ENCODE results near the gene PRRT1.

Gene PRRT1

DNA sequence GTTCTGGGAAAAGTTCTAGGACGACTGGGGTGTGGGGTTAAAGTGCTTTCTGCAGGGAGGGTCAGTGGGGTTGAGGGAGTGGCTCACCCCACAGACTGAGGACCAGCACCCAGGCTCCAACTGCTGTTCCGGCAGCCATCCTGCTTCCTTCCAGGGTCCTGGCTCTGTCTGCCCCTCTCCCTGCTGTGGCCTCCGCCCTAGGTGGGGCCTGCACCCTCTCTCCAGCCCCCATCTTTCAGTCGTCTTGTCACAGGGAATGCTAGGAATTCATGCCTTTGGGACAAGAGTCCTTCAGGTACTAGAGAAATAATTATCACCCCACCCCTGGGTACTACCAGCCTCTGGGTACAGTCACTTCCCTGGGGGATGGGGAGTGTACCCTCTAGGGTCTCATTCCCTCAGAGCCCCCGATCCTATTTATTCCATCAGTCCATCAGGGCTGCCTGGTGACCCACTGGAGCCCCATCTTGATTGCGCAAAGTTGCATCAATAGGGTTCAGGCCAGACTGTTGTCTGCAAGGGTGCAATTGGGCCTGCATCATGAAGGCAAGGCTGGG, 32.4 kb upstream of the PRRT1 start, which contains the start of gene AGER:
TSS of gene AGER (minus strand) at position 170 of the 557 bp plus-strand sequence. CDS start at position 139, 31 bp downstream.
- Mint-ChIP-seq H3K36me3 (ENCODE audit: insufficient read depth) (peaks cover 67% of the 10 kb centered on the region), H3K4me1 (ENCODE audit: low read depth in 2 of 2) (peaks cover 43 to 54% of the 10 kb centered on the region in 2 donors), H3K9me3 (no peaks in the 10 kb centered on the region), H3K27ac (peak within 1 kb of the TSS; percentile 95 to 96), H3K27me3 (no peaks in the 10 kb centered on the region), H3K4me3 (no peak within 1 kb of the TSS)
- ATAC-seq (replicated peaks) (no peak), DNase-seq (no peak)

GRCh38 chr6:32183483-32184083, 31.8 kb upstream of the PRRT1 start:
- Mint-ChIP-seq H3K4me1 (ENCODE audit: low read depth in 2 of 2) (peaks cover 43 to 54% of the 10 kb centered on the region in 2 donors), H3K4me3 (no peak overlapping the region), H3K27me3 (no peaks in the 10 kb centered on the region), H3K36me3 (ENCODE audit: insufficient read depth) (peaks cover 62% of the 10 kb centered on the region), H3K27ac (peak overlapping the region in 1 of 2 donors; percentile 49), H3K9me3 (no peaks in the 10 kb centered on the region)
- DNase-seq (no peak), ATAC-seq (replicated peaks) (no peak)

- ATAC-seq (replicated peaks) (no peak), DNase-seq (no peak)
- peaks cover 42 to 54% of the 10 kb centered on the region in 2 donors for H3K4me1 Mint-ChIP-seq (ENCODE audit: low read depth in 2 of 2)
- no peaks in the 10 kb centered on the region for H3K9me3 Mint-ChIP-seq
- peak overlapping the region; percentile 46 to 75 for H3K27ac Mint-ChIP-seq
- peaks cover 62% of the 10 kb centered on the region for H3K36me3 Mint-ChIP-seq (ENCODE audit: insufficient read depth)
- no peak overlapping the region for H3K4me3 Mint-ChIP-seq
- H3K27me3 Mint-ChIP-seq: no peaks in the 10 kb centered on the region
These were observed 31.3 kb upstream of the PRRT1 start for GRCh38 chr6:32183030-32183429.

- Mint-ChIP-seq H3K27ac (peak overlapping the region; percentile 46 to 75), H3K4me3 (no peak overlapping the region), H3K4me1 (ENCODE audit: low read depth in 2 of 2) (peaks cover 40 to 51% of the 10 kb centered on the region in 2 donors), H3K27me3 (no peaks in the 10 kb centered on the region), H3K36me3 (ENCODE audit: insufficient read depth) (peaks cover 64% of the 10 kb centered on the region), H3K9me3 (no peaks in the 10 kb centered on the region)
- DNase-seq (no peak), ATAC-seq (replicated peaks) (no peak)
These were observed 30.8 kb upstream of the PRRT1 start for GRCh38 chr6:32182555-32182981.

- Mint-ChIP-seq H3K27ac (peak overlapping the region; percentile 46 to 75), H3K4me1 (ENCODE audit: low read depth in 2 of 2) (peaks cover 40 to 49% of the 10 kb centered on the region in 2 donors), H3K9me3 (no peaks in the 10 kb centered on the region), H3K27me3 (no peaks in the 10 kb centered on the region), H3K36me3 (ENCODE audit: insufficient read depth) (peaks cover 62% of the 10 kb centered on the region), H3K4me3 (no peak overlapping the region)
- ATAC-seq (replicated peaks): no peak
- no peak for DNase-seq
These were observed 30.3 kb upstream of the PRRT1 start for GRCh38 chr6:32181915-32182529.

DNA sequence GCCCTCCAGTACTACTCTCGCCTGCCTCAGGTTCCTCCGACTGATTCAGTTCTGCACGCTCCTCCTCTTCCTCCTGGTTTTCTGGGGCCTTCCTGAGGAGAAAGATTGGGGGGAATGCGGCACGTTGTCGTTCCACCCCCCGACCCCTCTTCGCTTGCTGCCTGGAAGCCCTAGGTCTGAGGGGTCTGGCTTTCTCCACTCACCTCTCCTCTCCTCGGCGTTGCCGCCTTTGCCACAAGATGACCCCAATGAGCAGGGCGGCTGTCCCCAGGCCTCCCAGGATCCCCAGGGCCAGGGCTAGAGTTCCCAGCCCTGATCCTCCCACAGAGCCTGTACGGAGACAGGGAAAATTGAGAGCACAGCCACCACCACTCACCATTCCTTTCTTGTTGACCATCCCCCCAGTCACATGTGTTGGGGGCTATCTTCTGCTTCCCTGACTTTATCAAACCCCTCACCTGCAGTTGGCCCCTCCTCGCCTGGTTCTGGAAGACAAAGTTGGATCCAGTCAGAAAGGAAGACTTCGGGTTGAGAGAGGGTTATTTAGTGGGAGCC, 29.5 kb upstream of the PRRT1 start:
- no peak for DNase-seq
- H3K27ac Mint-ChIP-seq: no peak overlapping the region
- ATAC-seq (replicated peaks): no peak
- peaks cover 54% of the 10 kb centered on the region for H3K36me3 Mint-ChIP-seq (ENCODE audit: insufficient read depth)
- peaks cover 41 to 49% of the 10 kb centered on the region in 2 donors for H3K4me1 Mint-ChIP-seq (ENCODE audit: low read depth in 2 of 2)
- H3K9me3 Mint-ChIP-seq: no peaks in the 10 kb centered on the region
- no peaks in the 10 kb centered on the region for H3K27me3 Mint-ChIP-seq
- no peak overlapping the region for H3K4me3 Mint-ChIP-seq

DNA sequence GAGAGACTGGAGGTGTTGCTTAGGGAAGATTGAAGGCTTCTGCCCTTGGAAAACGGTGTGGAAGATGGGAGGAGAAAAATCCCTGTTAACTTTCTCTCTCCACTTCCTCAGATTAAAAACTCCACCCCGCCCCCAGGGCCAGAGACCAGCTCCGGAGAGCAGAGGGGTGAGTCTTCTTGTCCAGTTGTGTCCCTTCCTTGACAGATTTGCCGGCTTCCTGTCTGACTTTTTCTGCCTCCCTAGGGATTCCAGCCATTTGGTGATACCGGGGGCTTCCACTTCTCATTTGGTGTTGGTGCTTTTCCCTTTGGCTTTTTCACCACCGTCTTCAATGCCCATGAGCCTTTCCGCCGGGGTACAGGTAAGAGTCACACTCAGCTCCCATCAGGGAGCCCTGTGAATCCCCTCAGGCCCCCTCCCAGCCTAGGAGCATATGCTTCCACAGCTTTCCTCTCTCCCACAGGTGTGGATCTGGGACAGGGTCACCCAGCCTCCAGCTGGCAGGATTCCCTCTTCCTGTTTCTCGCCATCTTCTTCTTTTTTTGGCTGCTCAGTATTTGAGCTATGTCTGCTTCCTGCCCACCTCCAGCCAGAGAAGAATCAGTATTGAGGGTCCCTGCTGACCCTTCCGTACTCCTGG, 28.1 kb upstream of the PRRT1 start:
- peak overlapping the region; percentile 35 to 91 for H3K4me3 Mint-ChIP-seq
- H3K27ac Mint-ChIP-seq: peak overlapping the region in 1 of 2 donors; percentile 77
- ATAC-seq (replicated peaks): no peak
- H3K9me3 Mint-ChIP-seq: no peaks in the 10 kb centered on the region
- no peak for DNase-seq
- peaks cover 41% of the 10 kb centered on the region for H3K36me3 Mint-ChIP-seq (ENCODE audit: insufficient read depth)
- no peaks in the 10 kb centered on the region for H3K27me3 Mint-ChIP-seq
- H3K4me1 Mint-ChIP-seq (ENCODE audit: low read depth in 2 of 2): peaks cover 43% of the 10 kb centered on the region in 2 donors

GRCh38 chr6:32178547-32179440, 27.1 kb upstream of the PRRT1 start:
- H3K27ac Mint-ChIP-seq: peak overlapping the region; percentile 97 to 98
- no peaks in the 10 kb centered on the region for H3K27me3 Mint-ChIP-seq
- peaks cover 34% of the 10 kb centered on the region for H3K36me3 Mint-ChIP-seq (ENCODE audit: insufficient read depth)
- ATAC-seq (replicated peaks) (no peak), DNase-seq (no peak)
- H3K4me1 Mint-ChIP-seq (ENCODE audit: low read depth in 2 of 2): peaks cover 49 to 50% of the 10 kb centered on the region in 2 donors
- peak overlapping the region; percentile 87 to 91 for H3K4me3 Mint-ChIP-seq
- H3K9me3 Mint-ChIP-seq: no peaks in the 10 kb centered on the region

GRCh38 chr6:32177788-32178546, 26.2 kb upstream of the PRRT1 start, which contains the start of gene RNF5:
RNF5 (plus strand) TSS chr6:32178405; CDS start chr6:32178512, 107 bp downstream.
- Mint-ChIP-seq H3K27me3 (no peaks in the 10 kb centered on the region), H3K4me1 (ENCODE audit: low read depth in 2 of 2) (peaks cover 52 to 58% of the 10 kb centered on the region in 2 donors), H3K4me3 (peak within 1 kb of the TSS; percentile 87 to 91), H3K36me3 (ENCODE audit: insufficient read depth) (peaks cover 33% of the 10 kb centered on the region), H3K27ac (peak within 1 kb of the TSS; percentile 97 to 98), H3K9me3 (no peaks in the 10 kb centered on the region)
- peak; percentile 81 for ATAC-seq (replicated peaks)
- DNase-seq: peak; percentile 89 to 93 (median 90)

- H3K9me3 Mint-ChIP-seq: no peaks in the 10 kb centered on the region
- H3K27me3 Mint-ChIP-seq: no peaks in the 10 kb centered on the region
- H3K4me1 Mint-ChIP-seq (ENCODE audit: low read depth in 2 of 2): peaks cover 52 to 58% of the 10 kb centered on the region in 2 donors
- DNase-seq: no peak
- H3K4me3 Mint-ChIP-seq: peak overlapping the region; percentile 87 to 91
- H3K27ac Mint-ChIP-seq: peak overlapping the region; percentile 97 to 98
- ATAC-seq (replicated peaks): peak; percentile 1
- peaks cover 28% of the 10 kb centered on the region for H3K36me3 Mint-ChIP-seq (ENCODE audit: insufficient read depth)
These were observed 25.5 kb upstream of the PRRT1 start for GRCh38 chr6:32177183-32177787.

DNA sequence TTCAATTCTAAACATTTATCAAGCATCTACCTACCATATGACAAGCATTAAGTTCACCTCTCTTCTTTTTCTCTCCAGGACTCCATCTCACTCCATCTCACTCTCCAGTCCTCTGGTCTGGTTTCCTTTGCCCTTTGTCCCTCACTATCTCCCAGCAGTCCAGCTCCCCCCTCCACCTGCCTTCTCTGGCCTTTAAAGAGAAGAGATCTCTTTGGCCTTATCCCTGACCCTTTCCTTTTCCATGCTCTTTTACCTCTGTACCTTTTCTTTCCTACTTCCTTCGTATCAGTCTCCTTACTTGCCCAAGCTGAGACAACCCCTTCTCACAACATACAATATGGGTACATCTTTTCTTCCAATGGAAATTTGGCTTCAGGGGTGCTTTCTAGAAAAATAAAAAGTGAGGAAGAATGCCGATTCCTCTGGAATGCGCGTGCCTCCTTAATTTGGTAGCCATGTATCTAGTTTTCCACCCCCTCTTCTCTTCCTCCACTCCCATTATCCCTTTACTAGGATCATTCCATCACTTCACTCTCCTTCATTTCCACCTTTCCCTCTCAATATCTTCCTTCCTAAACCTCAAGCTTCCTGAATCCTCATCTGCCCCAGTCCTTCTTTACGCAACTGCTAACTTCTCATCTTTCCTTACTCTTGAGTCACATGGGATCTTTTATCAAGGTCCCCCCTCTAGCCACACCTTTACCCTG, 24.9 kb upstream of the PRRT1 start:
- Mint-ChIP-seq H3K27me3 (no peaks in the 10 kb centered on the region), H3K4me3 (peak overlapping the region; percentile 87 to 91), H3K9me3 (no peaks in the 10 kb centered on the region), H3K27ac (peak overlapping the region; percentile 97 to 98), H3K36me3 (ENCODE audit: insufficient read depth) (peaks cover 23% of the 10 kb centered on the region), H3K4me1 (ENCODE audit: low read depth in 2 of 2) (peaks cover 52 to 58% of the 10 kb centered on the region in 2 donors)
- ATAC-seq (replicated peaks) (no peak), DNase-seq (no peak)
